Measurements from ENCODE around the gene FAM24A.

Gene FAM24A

GRCh38 chr10:122915700-122916099 is 5.3 kb downstream of the FAM24A start:
- no peak for TF ChIP-seq EP300 (IDR thresholded peaks at IDR 0.05; ENCODE audit: borderline replicate concordance)
- no peak for TF ChIP-seq EGR1 (IDR thresholded peaks at IDR 0.05)
- no peak for TF ChIP-seq TAF1 (IDR thresholded peaks at IDR 0.05; ENCODE audit: low read depth)
- TF ChIP-seq, protein P1, sequence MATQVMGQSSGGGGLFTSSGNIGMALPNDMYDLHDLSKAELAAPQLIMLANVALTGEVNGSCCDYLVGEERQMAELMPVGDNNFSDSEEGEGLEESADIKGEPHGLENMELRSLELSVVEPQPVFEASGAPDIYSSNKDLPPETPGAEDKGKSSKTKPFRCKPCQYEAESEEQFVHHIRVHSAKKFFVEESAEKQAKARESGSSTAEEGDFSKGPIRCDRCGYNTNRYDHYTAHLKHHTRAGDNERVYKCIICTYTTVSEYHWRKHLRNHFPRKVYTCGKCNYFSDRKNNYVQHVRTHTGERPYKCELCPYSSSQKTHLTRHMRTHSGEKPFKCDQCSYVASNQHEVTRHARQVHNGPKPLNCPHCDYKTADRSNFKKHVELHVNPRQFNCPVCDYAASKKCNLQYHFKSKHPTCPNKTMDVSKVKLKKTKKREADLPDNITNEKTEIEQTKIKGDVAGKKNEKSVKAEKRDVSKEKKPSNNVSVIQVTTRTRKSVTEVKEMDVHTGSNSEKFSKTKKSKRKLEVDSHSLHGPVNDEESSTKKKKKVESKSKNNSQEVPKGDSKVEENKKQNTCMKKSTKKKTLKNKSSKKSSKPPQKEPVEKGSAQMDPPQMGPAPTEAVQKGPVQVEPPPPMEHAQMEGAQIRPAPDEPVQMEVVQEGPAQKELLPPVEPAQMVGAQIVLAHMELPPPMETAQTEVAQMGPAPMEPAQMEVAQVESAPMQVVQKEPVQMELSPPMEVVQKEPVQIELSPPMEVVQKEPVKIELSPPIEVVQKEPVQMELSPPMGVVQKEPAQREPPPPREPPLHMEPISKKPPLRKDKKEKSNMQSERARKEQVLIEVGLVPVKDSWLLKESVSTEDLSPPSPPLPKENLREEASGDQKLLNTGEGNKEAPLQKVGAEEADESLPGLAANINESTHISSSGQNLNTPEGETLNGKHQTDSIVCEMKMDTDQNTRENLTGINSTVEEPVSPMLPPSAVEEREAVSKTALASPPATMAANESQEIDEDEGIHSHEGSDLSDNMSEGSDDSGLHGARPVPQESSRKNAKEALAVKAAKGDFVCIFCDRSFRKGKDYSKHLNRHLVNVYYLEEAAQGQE (IDR thresholded peaks at IDR 0.05; ENCODE audit: low read depth), result no peak
- no peak for TF ChIP-seq FOXM1 (IDR thresholded peaks at IDR 0.05; ENCODE audit: borderline replicate concordance, low read depth)
- no peak for TF ChIP-seq TEAD4 (IDR thresholded peaks at IDR 0.05)
- no peak for TF ChIP-seq NFIC (IDR thresholded peaks at IDR 0.05)
- TF ChIP-seq CREB1 (IDR thresholded peaks at IDR 0.05; ENCODE audit: low read depth), result no peak
- no peak for TF ChIP-seq USF1 (IDR thresholded peaks at IDR 0.05)
- TF ChIP-seq RAD21 (IDR thresholded peaks at IDR 0.05; ENCODE audit: low read depth), result no peak
- TF ChIP-seq YY1 (IDR thresholded peaks at IDR 0.05; ENCODE audit: low read depth), result no peak
- TF ChIP-seq TCF12 (IDR thresholded peaks at IDR 0.05; ENCODE audit: low read depth), result no peak

GRCh38 chr10:122930140-122930539 is 19.7 kb downstream of the FAM24A start:
- no peak for TF ChIP-seq NFIC (IDR thresholded peaks at IDR 0.05)
- TF ChIP-seq YY1 (IDR thresholded peaks at IDR 0.05; ENCODE audit: low read depth), result no peak
- TF ChIP-seq, protein P2, sequence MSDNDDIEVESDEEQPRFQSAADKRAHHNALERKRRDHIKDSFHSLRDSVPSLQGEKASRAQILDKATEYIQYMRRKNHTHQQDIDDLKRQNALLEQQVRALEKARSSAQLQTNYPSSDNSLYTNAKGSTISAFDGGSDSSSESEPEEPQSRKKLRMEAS (IDR thresholded peaks at IDR 0.05), result no peak
- TF ChIP-seq EGR1 (IDR thresholded peaks at IDR 0.05), result no peak
- TF ChIP-seq CEBPB (IDR thresholded peaks at IDR 0.05), result no peak
- TF ChIP-seq RAD21 (IDR thresholded peaks at IDR 0.05; ENCODE audit: low read depth), result no peak
- TF ChIP-seq TEAD4 (IDR thresholded peaks at IDR 0.05), result no peak
- TF ChIP-seq, protein P1 (IDR thresholded peaks at IDR 0.05; ENCODE audit: low read depth), result no peak
- no peak for TF ChIP-seq CREB1 (IDR thresholded peaks at IDR 0.05; ENCODE audit: low read depth)
- no peak for TF ChIP-seq FOXM1 (IDR thresholded peaks at IDR 0.05; ENCODE audit: borderline replicate concordance, low read depth)
- no peak for TF ChIP-seq TCF12 (IDR thresholded peaks at IDR 0.05; ENCODE audit: low read depth)
- no peak for TF ChIP-seq ZBTB7A (IDR thresholded peaks at IDR 0.05; ENCODE audit: low read depth)
- TF ChIP-seq USF1 (IDR thresholded peaks at IDR 0.05), result no peak
- TF ChIP-seq EP300 (IDR thresholded peaks at IDR 0.05; ENCODE audit: borderline replicate concordance), result no peak
- TF ChIP-seq TAF1 (IDR thresholded peaks at IDR 0.05; ENCODE audit: low read depth), result no peak

DNA sequence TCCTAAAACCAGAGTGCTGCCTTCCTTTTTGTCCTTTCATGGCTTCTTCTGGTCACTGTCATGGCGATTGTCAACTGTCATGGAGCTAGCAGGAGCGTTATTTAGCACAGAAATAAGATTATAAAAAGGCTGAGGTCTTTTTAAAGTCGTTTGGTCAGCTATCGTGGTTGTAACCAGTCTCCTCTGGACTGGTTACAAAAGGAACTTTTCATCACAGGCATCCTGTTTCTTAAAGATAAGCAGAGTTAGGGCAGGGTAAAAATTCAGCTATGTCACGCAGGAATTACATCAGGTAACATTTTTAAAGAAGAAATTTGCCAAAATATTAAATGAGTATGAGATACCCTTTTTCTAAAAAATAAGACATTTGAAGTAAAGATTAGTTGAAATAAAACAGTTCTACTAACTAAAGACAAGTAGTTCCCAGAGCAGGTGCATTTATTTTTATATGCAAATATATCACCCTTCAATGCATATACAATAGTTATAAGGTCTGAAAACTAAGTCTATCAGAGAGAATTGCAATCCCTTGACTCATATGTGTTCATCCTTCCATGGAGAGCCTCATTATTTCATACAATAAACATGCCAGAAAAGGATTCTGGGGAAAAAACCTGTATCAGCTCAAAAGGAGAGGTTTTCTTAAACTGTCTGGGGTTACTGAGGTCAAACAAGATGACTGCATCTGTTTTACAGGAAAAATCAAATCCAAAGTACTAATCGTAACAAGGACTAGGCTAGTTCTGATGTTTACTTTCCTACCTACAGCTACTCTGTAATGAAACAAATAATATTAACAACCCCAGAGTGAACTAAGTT is 20.9 kb downstream of the FAM24A start:
- TF ChIP-seq, protein P2 (IDR thresholded peaks at IDR 0.05), result no peak
- TF ChIP-seq NFIC (IDR thresholded peaks at IDR 0.05) (no peak), FOXM1 (IDR thresholded peaks at IDR 0.05; ENCODE audit: borderline replicate concordance, low read depth) (no peak), RAD21 (IDR thresholded peaks at IDR 0.05; ENCODE audit: low read depth) (no peak), TAF1 (IDR thresholded peaks at IDR 0.05; ENCODE audit: low read depth) (no peak), TCF12 (IDR thresholded peaks at IDR 0.05; ENCODE audit: low read depth) (no peak), YY1 (IDR thresholded peaks at IDR 0.05; ENCODE audit: low read depth) (no peak), EGR1 (IDR thresholded peaks at IDR 0.05) (no peak), EP300 (IDR thresholded peaks at IDR 0.05; ENCODE audit: borderline replicate concordance) (no peak), CREB1 (IDR thresholded peaks at IDR 0.05; ENCODE audit: low read depth) (no peak), TEAD4 (IDR thresholded peaks at IDR 0.05) (no peak), ZBTB7A (IDR thresholded peaks at IDR 0.05; ENCODE audit: low read depth) (no peak), USF1 (IDR thresholded peaks at IDR 0.05) (no peak), CEBPB (IDR thresholded peaks at IDR 0.05) (no peak)
- TF ChIP-seq, protein P1 (IDR thresholded peaks at IDR 0.05; ENCODE audit: low read depth), result no peak

All from Ishikawa (cell line).